Right atrium auricular region (tissue), 2 donors: ENCODE results near the gene MRPS34. TPM values are rescaled to one million over a fixed set of nuclear protein-coding genes. Genes with fewer than 3 reads are reported as not detected.

ENCODE experiments used
- DNase-seq: peaks from one replicate; pipeline ENCODE4 v3.0.0-alpha.2; 2019; ENCODE audit warnings: low spot score
- H3K27ac ChIP-seq, 2 donors: fragments of 200-600 bp; sonication (generic); 1 replicate in 1 of 2; 2 replicates in 1 of 2; pipeline ENCODE4 v1.5.1; 2016 to 2019
- H3K27me3 ChIP-seq, 2 donors: fragments of 200-600 bp; sonication (generic); one replicate each; pipeline versions ENCODE4 v1.5.1 to v1.6.0; 2017 to 2019
- H3K36me3 ChIP-seq: fragments of 200-600 bp; sonication (generic); one replicate; pipeline ENCODE4 v1.5.1; 2016
- H3K4me1 ChIP-seq, 2 donors: fragments of 200-600 bp; sonication (generic); one replicate each; pipeline versions ENCODE4 v1.5.1 to v1.6.0; 2017 to 2019
- H3K4me3 ChIP-seq, 2 donors: fragments of 200-600 bp; sonication (generic); 1 replicate in 1 of 2; 2 replicates in 1 of 2; pipeline ENCODE4 v1.5.1; 2017 to 2019; ENCODE audit warnings: mild to moderate bottlenecking in 1 of 2, moderate library complexity in 1 of 2
- H3K9me3 ChIP-seq, 2 donors: fragments of 200-600 bp; sonication (generic); one replicate each; pipeline ENCODE4 v1.5.1; 2019
- CTCF ChIP-seq, 2 donors: fragments of 200-600 bp; sonication (generic); IDR thresholded peaks; one replicate each; pipeline ENCODE4 v1.5.1; 2019; ENCODE audit warnings: antibody characterized with exemption in 2 of 2
- total RNA-seq, 2 donors: library from RNA; depleted of rRNA; stranded (reverse); fragments of >200 nt; gene quantifications; one replicate each; pipeline ENCODE4 v1.1.0, GENCODE V29; 2016

The MRPS34 gene
- total RNA-seq, 2 donors from 2014 or later, result 58.8 to 77.9 TPM

DNA sequence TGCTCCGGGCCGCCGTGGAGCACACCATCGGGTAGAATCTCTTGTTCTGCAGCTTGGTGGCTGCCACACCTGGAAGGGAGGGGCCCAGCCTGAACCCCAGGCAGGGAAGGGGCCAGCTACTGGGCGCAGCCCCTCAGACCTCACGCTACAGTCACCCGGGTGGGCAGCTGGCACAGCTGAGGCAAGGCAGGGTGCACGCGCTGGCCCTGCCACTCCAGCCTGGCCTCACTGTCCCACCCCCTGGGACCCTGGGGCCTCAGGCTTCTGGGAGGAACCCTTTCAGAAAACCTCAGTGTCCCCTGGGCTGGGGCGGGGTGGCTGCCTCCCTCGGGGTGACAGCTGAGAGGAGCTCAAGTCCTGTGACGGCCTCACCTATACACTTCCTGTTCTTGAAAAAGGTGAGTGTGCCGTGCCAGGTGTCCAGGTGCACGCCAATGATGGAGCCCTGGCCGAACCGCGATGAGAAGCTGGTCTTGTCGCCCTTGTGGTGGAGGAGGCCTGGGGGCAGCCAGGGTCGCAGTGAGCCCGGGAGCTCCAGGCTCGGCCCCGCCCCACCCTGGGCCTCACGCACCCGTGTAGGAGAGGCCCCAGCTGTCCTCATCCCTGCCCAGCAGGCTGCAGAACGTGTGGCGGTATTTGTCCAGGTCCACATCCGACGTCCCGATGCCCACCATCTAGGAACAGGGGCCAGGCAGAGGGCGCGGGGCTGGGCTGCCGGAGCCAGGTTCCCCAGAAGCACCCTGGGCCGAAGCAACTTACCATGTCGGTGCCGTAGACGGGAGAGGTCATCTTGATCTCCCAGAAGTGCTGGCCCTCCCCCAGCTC lies 4.7 kb upstream of the MRPS34 start:
- DNase-seq, result no peak
- Histone ChIP-seq H3K9me3 (no peaks in the 10 kb centered on the region), H3K4me1 (peaks cover 0 to 38% of the 10 kb centered on the region in 2 donors), H3K27me3 (no peaks in the 10 kb centered on the region), H3K27ac (no peak overlapping the region), H3K36me3 (peaks cover 37% of the 10 kb centered on the region), H3K4me3 (no peak overlapping the region)
- no peak for TF ChIP-seq CTCF (IDR thresholded peaks at IDR 0.05)

- H3K4me3 ChIP-seq, result no peak overlapping the region
- no peak for TF ChIP-seq CTCF (IDR thresholded peaks at IDR 0.05)
- no peaks in the 10 kb centered on the region for H3K9me3 ChIP-seq
- H3K4me1 ChIP-seq, result peaks cover 0 to 44% of the 10 kb centered on the region in 2 donors
- DNase-seq, result no peak
- no peak overlapping the region for H3K27ac ChIP-seq
- peaks cover 37% of the 10 kb centered on the region for H3K36me3 ChIP-seq
- no peaks in the 10 kb centered on the region for H3K27me3 ChIP-seq
Observed at GRCh38 chr16:1776991-1777374, 4.0 kb upstream of the MRPS34 start.

DNA sequence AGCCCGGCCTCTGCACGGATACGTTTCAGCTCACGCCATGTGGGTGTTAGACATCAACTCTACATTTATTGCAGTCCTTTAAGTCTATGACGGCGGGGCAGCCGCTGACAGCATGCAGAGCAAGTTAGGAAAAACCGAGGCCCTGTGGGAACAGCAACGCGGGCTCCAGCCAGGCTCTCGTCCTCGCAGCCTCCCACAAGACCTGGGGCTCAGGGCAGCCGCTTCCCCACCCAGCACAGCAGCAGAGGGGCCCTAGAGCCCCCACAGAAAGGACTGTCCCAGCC lies 3.7 kb upstream of the MRPS34 start:
- TF ChIP-seq CTCF (IDR thresholded peaks at IDR 0.05), result no peak
- Histone ChIP-seq H3K9me3 (no peaks in the 10 kb centered on the region), H3K27ac (no peak overlapping the region), H3K27me3 (no peaks in the 10 kb centered on the region), H3K4me1 (peaks cover 0 to 45% of the 10 kb centered on the region in 2 donors), H3K36me3 (peaks cover 37% of the 10 kb centered on the region), H3K4me3 (no peak overlapping the region)
- no peak for DNase-seq

DNA sequence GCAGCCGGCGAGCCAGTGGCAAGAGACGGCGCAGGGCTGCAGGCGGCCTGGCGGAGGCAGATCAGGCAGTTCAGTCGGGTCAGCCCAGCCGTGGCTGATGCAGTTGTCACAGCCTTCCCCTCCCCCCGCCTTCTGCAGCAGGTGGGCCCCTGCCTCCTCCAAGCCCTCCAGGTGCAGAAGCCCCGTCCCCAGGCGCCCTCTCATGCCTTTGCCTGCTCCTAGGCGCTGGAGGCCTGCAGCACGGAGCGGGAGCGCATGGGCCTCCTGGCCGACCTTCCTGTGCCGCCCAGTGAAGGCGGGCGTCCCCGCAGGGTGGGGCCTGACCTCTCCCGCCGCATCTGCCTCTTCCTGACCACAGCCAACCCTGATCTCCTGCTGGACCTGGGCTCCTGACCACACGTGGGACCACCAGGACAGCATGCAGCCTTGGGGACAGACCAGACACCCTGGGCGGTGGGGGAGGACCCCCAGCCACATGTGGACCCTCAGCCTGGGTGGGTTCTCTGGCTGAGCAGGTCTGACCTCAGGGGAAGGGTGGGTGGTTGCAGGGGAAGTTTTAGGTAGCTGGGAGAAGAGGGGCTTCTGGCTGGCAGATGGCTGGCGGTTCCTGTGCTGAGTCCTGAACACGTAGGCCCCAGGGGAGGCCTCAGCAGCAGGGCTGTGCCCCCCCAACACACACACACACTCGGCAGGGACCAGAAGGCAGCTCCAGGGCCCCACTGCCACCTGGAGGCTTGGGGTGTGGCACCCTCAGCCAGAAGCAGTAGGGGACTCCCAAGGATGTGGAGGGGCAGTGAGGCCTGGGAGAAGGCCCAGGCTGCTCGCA lies 3.1 kb upstream of the MRPS34 start:
- no peak overlapping the region for H3K27ac ChIP-seq
- H3K4me1 ChIP-seq, result peaks cover 0 to 41% of the 10 kb centered on the region in 2 donors
- no peak overlapping the region for H3K4me3 ChIP-seq
- H3K36me3 ChIP-seq, result peaks cover 37% of the 10 kb centered on the region
- no peak for TF ChIP-seq CTCF (IDR thresholded peaks at IDR 0.05)
- DNase-seq, result no peak
- H3K27me3 ChIP-seq, result no peaks in the 10 kb centered on the region
- no peaks in the 10 kb centered on the region for H3K9me3 ChIP-seq

- no peak overlapping the region for H3K27ac ChIP-seq
- no peaks in the 10 kb centered on the region for H3K27me3 ChIP-seq
- H3K4me3 ChIP-seq, result no peak overlapping the region
- no peak for DNase-seq
- no peak for TF ChIP-seq CTCF (IDR thresholded peaks at IDR 0.05)
- peaks cover 0 to 41% of the 10 kb centered on the region in 2 donors for H3K4me1 ChIP-seq
- H3K9me3 ChIP-seq, result no peaks in the 10 kb centered on the region
- peaks cover 37% of the 10 kb centered on the region for H3K36me3 ChIP-seq
Observed at GRCh38 chr16:1775006-1775845, 2.3 kb upstream of the MRPS34 start.
